ENCODE results near the gene OVCA2.
A peak's percentile ranks its signal among the peaks of the same experiment; 100 is the strongest.

DNA sequence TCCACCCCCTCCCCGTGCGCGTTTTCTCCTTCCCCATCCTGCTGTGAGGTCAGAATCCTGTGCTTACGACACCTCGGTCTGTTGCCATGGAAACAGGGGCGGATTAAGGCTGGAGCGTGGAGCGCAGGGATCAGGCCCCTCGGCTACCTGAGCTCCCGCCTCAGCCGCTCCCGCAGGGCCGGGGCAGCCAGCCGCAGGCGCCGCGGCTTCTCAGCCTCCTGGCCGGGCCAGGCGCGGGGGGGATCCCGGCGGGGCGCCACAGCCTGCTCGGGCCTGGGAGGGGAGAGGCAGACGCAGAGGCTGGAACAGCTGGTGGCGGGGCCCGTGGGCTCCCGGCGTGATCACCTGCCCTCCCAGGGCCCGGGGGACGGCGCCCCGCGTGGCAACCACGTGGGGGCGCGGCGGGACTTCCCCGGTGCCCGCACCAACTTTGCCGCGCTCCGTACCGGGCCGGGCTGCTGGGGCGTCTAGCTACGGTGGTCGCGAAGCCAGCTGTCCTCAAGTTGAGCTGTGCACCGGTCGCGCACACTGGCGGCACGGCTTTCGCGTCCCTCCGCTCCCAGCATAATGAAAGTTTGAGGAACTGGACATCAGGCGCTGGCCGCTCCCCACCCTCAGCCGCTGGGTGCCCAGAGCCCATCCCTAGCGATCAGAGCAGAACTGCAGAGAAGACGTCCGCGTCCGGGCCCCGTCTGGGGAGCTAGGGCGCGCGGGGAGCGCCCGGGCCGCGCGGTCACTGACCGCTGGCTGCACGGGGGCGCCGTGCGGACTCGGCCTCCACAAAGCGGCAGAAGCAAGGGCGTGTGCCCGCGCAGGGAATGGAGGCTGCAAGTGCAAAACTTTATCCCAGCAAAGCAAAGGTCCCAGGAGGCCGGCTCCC is 17.9 kb upstream of the OVCA2 start:
- TF ChIP-seq, protein P1, sequence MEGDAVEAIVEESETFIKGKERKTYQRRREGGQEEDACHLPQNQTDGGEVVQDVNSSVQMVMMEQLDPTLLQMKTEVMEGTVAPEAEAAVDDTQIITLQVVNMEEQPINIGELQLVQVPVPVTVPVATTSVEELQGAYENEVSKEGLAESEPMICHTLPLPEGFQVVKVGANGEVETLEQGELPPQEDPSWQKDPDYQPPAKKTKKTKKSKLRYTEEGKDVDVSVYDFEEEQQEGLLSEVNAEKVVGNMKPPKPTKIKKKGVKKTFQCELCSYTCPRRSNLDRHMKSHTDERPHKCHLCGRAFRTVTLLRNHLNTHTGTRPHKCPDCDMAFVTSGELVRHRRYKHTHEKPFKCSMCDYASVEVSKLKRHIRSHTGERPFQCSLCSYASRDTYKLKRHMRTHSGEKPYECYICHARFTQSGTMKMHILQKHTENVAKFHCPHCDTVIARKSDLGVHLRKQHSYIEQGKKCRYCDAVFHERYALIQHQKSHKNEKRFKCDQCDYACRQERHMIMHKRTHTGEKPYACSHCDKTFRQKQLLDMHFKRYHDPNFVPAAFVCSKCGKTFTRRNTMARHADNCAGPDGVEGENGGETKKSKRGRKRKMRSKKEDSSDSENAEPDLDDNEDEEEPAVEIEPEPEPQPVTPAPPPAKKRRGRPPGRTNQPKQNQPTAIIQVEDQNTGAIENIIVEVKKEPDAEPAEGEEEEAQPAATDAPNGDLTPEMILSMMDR (IDR thresholded peaks at IDR 0.05 in 4 of 5, conservative IDR thresholded peaks at IDR 0.05 in 1 of 5), result peak in 1 of 5 experiments; percentile 12
- TF ChIP-seq POLR2A (IDR thresholded peaks at IDR 0.05), result no peak
